Measurements from ENCODE around the gene RNF41.

The RNF41 gene

GRCh38 chr12:56172839-56173238 is 48.9 kb downstream of the RNF41 start:
- Histone ChIP-seq H3K27me3 (ENCODE audit: control insufficient read depth, low read length) (no peaks in the 10 kb centered on the region), H3K79me2 (ENCODE audit: control insufficient read depth, low read length) (no peaks in the 10 kb centered on the region), H3K4me3 (ENCODE audit: low read length) (no peak overlapping the region), H3K9me3 (ENCODE audit: control insufficient read depth, insufficient read depth, low read length) (no peaks in the 10 kb centered on the region), H3K4me2 (ENCODE audit: low read length) (no peak overlapping the region), H3K27ac (ENCODE audit: low read depth, low read length) (no peak overlapping the region), H3K36me3 (ENCODE audit: control insufficient read depth, low read length) (peaks cover 85% of the 10 kb centered on the region), H4K20me1 (ENCODE audit: control insufficient read depth, insufficient read depth, low read depth, low read length) (no peaks in the 10 kb centered on the region), H3F3A (ENCODE audit: control insufficient read depth, insufficient read depth) (no peaks in the 10 kb centered on the region), H3K9me2 (replicated peaks; ENCODE audit: control insufficient read depth, low read length) (no peaks in the 10 kb centered on the region), H3K4me1 (ENCODE audit: control insufficient read depth, low read length) (no peaks in the 10 kb centered on the region)
- TF ChIP-seq EZH2phosphoT487 (IDR thresholded peaks at IDR 0.05; ENCODE audit: borderline replicate concordance, low read length) (no peak), CTCF (IDR thresholded peaks at IDR 0.05; ENCODE audit: low read depth, low read length, poor library complexity, severe bottlenecking) (no peak)

GRCh38 chr12:56169229-56169759 is 52.4 kb downstream of the RNF41 start:
- H3K27ac ChIP-seq (ENCODE audit: low read depth, low read length), result no peak overlapping the region
- no peaks in the 10 kb centered on the region for H3K79me2 ChIP-seq (ENCODE audit: control insufficient read depth, low read length)
- no peak overlapping the region for H3K4me2 ChIP-seq (ENCODE audit: low read length)
- H3K27me3 ChIP-seq (ENCODE audit: control insufficient read depth, low read length), result no peaks in the 10 kb centered on the region
- no peak overlapping the region for H3K4me3 ChIP-seq (ENCODE audit: low read length)
- no peaks in the 10 kb centered on the region for H3K9me3 ChIP-seq (ENCODE audit: control insufficient read depth, insufficient read depth, low read length)
- H3K9me2 ChIP-seq (replicated peaks; ENCODE audit: control insufficient read depth, low read length), result no peaks in the 10 kb centered on the region
- H3K36me3 ChIP-seq (ENCODE audit: control insufficient read depth, low read length), result peaks cover 85% of the 10 kb centered on the region
- H3K4me1 ChIP-seq (ENCODE audit: control insufficient read depth, low read length), result no peaks in the 10 kb centered on the region
- TF ChIP-seq CTCF (IDR thresholded peaks at IDR 0.05; ENCODE audit: low read depth, low read length, poor library complexity, severe bottlenecking) (no peak), EZH2phosphoT487 (IDR thresholded peaks at IDR 0.05; ENCODE audit: borderline replicate concordance, low read length) (no peak)
- H3F3A ChIP-seq (ENCODE audit: control insufficient read depth, insufficient read depth), result peaks cover 11% of the 10 kb centered on the region
- H4K20me1 ChIP-seq (ENCODE audit: control insufficient read depth, insufficient read depth, low read depth, low read length), result no peaks in the 10 kb centered on the region

- no peaks in the 10 kb centered on the region for H3K9me2 ChIP-seq (replicated peaks; ENCODE audit: control insufficient read depth, low read length)
- H3K4me1 ChIP-seq (ENCODE audit: control insufficient read depth, low read length), result peaks cover 11% of the 10 kb centered on the region
- peaks cover 36% of the 10 kb centered on the region for H3F3A ChIP-seq (ENCODE audit: control insufficient read depth, insufficient read depth)
- H3K36me3 ChIP-seq (ENCODE audit: control insufficient read depth, low read length), result peaks cover 85% of the 10 kb centered on the region
- H3K79me2 ChIP-seq (ENCODE audit: control insufficient read depth, low read length), result peaks cover 11% of the 10 kb centered on the region
- no peaks in the 10 kb centered on the region for H4K20me1 ChIP-seq (ENCODE audit: control insufficient read depth, insufficient read depth, low read depth, low read length)
- no peak for TF ChIP-seq EZH2phosphoT487 (IDR thresholded peaks at IDR 0.05; ENCODE audit: borderline replicate concordance, low read length)
- no peak for TF ChIP-seq CTCF (IDR thresholded peaks at IDR 0.05; ENCODE audit: low read depth, low read length, poor library complexity, severe bottlenecking)
- no peak overlapping the region for H3K4me3 ChIP-seq (ENCODE audit: low read length)
- H3K27me3 ChIP-seq (ENCODE audit: control insufficient read depth, low read length), result no peaks in the 10 kb centered on the region
- no peaks in the 10 kb centered on the region for H3K9me3 ChIP-seq (ENCODE audit: control insufficient read depth, insufficient read depth, low read length)
- H3K27ac ChIP-seq (ENCODE audit: low read depth, low read length), result no peak overlapping the region
- H3K4me2 ChIP-seq (ENCODE audit: low read length), result no peak overlapping the region
Measured at GRCh38 chr12:56165369-56165768, 56.4 kb downstream of the RNF41 start.
